Stimulated activated CD4-positive, alpha-beta T cell treated with anti-CD3 and anti-CD28 coated beads, TNF-alpha, amount 100 ng/mL, for 24 hours (primary cell): ENCODE measurements around the gene PTGS1.
"Not testable (repeated sequence)": the region's sequence is repeated elsewhere in the genome, so short reads cannot be mapped to it uniquely, and the experiment has no call there.

Experiments used
- DNase-seq, 3 experiments: peaks; one replicate each; pipeline ENCODE4 v3.0.0-alpha.2; 2020; ENCODE audit warnings: low read depth in 3 of 3

PTGS1 gene

DNA sequence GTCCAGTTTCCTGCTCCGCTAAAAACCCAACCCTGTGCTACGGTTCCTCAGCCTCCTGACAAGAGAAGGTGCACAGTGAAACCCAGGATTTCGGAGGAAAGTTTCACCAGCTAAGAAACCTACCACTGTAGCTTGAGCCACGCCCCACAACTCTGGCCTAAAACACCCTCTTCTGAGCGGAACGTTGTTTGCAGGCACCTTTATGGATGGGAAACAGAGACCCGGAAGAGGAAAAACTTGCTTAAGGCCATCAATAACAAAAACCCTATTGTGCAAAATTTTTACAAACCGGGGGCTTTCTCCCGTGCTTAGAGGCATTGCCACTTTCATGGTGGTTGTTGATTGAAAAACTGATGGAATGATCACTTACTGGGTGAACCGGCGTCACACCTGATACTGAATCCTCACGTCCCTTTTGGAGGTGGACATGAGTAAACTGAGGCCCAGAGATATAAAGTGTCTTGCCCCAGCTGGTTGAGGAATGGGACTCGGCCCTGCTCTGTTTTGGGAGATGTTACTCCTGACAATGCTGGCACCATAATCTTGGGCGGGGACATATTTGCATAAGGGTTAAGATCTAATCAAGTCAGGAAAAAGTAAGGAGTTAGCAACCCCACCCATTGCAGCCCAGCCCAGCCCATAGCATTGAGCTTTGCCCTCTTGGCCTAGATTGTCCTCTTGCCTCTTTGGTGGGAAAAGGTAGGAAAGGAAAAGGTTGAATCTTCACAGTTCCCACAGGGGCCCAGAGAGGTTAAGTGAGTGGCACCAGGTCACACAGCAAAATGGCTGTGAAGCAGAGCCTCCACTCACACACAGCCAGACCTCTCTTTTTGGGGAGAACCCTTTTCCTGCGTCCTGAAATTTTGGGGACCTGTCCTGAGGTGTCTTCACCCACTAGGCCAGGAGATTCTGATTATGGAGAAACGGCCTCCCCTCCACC, 23.2 kb upstream of the PTGS1 start:
- no peak for DNase-seq

DNA sequence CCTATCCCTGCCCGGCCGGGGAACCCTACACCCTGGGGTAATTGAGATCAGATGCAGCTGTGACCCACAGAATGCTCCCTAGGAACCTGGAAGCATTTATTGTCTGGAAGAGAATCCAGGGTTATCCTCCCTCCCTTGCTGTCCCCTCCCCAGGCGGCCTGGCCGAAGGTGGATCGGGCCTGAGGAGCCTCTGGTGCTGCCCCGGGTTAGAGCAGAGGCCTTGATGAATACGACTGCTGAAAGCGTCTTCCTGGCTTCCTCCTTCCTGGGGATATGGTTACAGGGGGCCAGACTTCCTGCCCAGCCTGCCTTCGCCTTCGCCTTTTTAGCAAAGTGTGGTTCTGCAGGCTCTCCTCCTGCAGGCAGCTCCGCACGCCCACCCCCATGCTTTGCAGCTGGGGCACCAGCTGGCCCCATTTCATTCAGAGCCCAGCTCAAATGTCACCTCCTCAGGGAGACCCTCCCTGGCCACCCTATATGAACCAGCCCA, 22.5 kb upstream of the PTGS1 start:
- DNase-seq: no peak

DNA sequence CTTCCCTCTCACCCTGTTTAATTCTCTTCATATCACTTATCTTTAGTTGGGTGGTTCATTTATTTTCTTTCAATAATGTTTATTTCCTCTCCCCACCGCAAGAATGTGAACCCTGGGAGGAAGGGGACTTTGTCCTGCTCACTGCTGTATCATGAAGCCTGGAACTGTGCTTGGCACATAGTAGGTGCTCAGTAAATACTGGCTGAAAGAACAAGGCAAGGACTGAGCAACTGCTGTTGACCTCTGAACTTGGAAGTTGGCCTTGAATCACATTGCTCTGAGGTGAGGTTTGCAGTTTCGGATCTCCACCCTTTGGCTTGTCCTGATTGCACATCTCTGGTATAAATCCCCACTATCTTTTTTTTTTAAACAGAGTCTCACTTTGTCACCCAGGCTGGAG, 22.0 kb upstream of the PTGS1 start:
- no peak for DNase-seq

DNA sequence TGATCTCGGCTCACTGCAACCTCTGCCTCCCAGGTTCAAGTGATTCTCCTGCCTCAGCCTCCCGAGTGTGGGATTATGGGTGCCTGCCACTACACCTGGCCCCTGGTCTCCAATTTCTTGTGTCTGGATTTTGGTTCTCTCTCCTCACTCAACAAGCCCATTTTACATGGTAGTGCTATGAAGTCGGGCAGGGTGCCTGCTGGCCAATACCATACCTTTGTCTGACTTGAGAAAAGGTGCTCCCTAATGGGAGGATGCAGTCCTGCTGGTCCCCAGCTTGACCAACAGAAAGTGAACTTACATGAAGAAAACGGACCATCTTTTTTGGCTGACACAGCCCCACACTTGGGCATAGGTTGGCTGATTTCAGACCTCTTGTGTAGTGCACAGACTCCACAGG, 21.6 kb upstream of the PTGS1 start:
- no peak for DNase-seq

DNA sequence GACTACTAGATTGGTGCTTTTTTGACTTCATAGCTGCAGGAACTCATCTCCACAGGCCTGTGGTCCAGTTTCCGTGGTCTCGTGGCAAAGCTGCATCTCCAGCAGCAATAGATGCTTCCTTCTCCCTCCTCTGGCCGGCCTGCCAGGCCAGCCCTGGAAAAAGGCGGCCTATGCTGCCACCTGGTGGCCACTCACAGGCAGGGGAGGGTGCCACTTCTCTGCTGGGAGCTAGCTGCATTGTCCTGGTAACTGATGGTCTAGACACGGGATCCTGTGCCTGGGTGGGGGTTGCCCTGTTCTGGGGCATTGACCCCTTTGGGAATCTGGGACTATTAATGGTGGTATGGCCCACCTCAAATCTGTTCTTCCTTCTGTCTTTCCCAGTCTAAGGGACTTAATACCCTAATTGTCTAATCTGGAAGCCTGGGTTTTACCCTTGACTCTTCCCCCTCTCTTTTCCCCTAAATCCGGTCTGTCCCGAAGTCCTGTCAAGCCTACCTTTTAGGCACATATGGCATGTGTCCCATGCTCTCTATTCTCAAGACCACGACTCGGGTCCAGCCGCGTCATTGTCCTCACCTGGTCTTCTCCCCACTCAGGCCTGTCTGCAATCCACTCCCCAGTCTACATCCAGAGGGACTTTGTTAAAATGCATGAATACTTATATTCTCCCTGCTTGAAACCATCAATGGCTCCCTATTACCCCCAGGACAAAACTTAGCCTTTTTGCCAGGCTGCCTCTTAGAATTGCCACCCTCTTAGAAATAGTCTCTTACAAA, 20.1 kb upstream of the PTGS1 start:
- peak; percentile 58 to 73 (median 67) for DNase-seq

DNA sequence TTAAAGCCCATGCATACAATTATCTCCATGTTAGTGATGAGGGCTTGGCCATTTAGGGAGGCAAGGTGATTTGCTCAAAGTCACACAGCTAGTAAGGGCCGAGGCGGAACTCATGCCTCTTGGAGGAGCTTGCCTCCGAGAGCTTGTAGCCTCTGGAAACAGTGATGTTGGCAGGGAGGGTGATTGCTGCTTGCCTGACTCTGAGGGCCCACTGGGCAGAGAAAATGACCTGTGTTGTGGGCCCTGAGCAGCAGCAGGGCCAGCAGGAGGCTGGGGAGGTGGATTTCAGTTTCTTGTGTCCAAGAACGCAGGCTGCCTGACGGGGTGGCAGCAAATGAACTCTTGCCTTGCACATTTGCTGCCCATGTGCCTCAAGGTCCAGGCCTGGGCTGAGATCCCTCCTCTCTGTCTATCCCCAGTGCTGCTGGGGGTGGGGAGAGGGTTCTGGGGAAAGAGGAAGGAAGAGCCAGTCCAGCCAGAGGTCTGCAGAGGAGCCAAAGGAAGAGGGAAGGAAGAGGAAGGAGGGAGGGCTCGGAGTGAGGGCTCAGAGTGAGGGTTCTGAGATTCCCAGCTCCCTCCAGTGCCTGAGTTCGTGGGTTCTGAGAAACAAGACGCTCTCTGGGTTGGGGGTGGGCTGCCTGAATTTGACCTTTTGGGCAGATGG, 16.2 kb upstream of the PTGS1 start:
- no peak for DNase-seq

DNA sequence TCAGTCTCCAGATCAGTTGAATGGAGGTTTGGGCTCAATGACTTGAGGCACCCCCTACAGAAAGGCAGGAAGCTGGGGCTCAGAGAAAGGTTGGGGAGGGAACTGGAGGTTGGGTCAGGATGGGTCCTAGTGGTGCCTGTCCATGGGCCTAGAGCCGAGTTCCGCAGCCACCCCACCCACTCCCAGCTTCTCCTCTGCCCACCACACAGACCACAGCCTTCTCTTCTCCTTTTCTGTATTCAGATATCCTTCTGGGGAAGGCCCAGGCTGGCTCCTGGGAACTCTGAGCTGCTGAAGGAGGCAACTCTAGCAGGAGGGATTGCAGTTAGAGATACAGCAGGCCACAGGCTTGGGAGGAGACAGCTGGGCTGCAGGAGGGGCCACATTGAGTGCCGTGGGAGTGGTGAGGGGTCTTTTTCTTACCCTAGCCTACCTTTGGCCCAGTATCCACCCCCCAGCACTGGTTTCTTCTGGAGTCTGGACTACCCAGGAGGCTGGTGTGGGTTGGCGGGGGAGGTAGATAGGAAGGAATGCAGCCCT, 15.4 kb upstream of the PTGS1 start:
- DNase-seq: no peak

DNA sequence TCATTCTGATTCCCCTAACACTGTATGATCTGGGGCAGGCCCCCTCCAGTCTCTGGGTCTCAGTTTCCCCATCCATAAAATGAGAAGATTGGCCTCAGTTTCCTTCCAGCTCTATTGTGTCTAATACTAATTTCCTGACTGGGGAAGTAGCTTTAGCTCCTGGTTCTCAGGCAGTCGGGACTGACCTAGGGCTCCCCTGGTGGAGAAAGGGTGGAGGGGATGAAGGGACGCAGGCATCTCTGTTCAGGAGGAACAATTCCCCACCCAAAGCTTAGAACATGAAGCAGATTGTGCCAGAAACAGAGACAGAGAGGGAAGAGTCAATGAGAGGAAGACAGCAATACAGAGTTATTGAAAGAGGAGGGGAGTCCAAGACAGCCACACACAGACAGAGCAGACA, 14.2 kb upstream of the PTGS1 start:
- no peak for DNase-seq

DNA sequence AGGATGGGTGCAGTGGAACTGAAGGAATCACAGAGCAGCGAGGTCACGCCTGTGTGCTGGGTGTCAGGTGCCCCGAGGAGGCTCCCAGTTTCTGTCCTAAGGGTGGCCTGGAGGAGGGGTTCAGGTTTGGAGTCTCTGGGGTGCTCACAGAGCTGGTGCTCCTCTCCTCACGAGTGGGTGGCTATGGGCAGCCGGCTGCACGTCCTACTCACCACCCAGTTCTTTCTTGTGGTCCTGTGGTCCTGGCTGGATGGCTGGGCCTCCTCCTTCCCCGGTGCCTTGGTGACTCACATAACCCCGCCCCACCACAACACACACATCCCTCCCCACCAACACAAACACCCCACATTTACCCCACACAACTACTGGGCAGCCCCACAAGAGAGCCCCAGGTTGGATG, 9.9 kb upstream of the PTGS1 start:
- no peak for DNase-seq

DNA sequence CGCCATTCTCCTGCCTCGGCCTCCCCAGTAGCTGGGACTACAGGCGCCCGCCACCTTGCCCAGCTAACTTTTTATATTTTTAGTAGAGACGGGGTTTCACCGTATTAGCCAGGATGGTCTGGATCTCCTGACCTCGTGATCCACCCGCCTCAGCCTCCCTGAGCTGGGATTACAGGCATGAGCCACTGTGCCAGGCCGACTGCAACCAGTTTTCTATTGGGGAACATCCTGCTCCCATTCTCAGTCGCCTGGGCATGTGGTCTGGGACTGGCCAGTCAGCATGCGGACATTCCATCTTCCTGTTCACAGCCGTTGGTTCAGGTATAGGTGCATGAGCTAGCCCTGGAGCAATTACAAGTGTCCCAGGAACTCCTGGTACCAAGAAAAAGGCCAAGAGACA, 7.7 kb upstream of the PTGS1 start:
- not testable (repeated sequence) for DNase-seq

DNA sequence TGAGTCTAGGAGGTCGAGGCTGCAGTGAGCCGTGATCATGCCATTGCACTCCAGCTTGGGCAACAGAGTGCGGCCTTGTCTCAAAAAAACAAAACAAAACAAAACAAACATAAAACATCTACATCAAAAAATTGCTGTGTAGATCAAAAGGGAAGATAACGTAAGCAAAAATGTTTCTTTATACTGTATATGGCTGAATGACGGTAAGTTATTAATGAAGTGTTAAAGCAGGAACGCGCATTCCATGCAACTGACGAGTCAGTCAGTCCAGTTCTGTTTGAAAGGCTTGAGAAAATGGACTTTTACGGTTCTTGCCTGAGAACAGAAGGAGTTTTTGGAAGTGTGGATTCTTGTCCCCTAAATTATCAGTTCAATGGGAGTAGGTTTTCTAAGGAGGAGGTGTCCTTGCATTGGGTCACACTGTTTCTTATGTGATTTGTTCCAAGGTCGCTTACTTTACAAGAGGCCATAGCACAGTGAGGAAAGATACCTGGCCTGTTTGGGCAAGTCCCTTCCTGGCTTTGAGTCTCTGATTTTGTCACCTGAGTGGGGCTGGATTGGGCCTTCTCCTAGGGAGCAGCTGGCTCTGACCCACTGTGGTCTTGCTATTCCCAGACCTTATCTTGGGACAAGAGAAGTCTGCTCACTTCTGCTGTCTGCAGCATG, 6.6 kb upstream of the PTGS1 start:
- no peak for DNase-seq

DNA sequence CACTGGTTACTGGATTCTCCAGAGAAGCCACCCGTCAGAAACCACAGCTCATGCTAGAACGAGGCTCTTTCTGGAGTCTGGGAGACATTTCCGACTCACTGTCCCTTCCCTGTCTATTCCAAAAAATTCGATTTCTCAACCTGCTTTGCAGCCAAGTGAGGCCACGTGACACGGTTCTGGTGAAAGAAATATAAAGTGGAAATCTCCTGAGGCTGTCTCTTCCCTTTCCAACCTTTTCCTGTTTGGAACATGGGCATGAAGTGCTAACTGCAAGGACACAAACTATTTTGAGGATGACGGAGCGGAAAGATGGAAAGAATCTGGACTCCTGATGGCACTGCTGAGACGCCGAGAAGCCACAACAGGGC, 6.1 kb upstream of the PTGS1 start:
- no peak for DNase-seq

DNA sequence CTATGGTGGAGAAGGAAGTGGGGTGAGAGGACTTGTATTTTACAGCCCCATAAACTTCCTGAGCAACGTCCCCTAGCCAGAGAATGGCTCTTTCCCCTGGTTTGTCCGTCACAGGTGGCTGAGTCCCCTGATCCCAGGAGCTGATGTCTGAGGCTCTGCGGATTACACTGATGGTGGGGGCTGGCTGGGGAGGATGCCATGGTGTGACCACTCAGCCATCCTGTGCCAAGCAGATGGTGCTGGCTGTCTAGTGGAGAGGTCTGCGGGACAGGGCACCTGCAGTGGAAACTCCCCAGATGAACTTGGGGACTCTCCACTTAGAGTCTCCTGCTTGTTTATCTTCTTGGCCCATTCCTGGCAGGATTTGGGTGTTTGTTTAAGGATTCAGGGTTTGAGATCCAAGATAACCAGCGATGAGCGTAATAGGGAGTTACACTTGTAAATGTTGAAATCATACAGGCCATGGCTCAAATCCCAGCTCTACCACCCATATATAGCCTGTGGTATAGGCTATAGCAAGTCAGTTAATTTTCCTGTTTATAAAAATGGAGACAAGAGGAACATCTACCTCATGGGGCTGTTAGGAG, 4.7 kb upstream of the PTGS1 start:
- DNase-seq: no peak

DNA sequence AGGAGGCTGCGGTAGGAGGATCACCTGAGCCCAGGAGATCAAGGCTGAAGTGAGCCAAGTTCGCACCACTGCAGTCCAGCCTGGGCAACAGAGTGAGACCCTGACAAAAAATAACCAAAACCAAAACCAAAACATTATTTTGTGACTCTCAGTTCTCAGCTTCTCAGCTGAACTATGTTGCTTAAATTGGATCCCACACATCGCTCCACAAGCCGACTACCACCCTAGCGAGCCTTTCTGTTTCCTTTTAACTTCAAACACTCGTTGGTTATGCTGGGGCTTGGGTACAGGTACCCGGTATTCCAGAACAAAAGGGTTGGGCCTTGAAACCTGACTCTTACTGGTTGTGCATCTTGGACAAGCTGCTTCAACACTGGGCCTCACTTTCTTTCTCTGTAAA, 3.8 kb upstream of the PTGS1 start:
- no peak for DNase-seq

DNA sequence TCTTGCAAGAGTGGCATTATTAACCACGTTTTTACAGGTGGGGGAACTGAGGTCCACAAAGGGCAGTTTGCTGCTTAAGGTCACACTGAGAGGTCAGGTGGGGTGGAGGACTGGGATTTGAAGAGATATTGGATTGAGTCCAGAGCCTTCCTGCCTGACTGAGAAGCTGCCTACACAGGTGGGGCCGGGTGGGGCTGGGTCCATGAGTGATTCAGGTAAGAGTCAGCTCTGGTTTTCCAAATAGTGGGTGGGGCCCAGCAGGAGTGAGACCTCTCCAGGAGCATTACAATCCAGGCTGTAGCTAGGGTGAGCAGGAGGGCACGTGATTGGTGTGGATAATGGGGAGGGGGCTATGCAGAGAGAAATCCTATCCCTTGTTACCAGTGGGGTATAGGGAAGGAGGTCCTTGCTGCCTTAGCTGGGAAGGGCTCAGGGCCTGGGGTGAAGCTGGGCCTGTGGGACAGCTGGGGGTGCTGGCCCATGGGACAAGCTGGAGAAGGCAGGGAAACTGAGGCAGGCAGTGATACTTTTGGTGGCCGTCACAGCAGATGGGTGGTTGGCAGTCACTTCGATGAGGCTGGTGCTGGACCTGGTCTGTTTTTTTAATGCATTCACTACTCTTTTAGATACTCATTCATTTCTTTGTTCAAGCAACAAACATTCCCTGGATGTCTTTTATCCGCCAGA, 2.9 kb upstream of the PTGS1 start:
- no peak for DNase-seq

DNA sequence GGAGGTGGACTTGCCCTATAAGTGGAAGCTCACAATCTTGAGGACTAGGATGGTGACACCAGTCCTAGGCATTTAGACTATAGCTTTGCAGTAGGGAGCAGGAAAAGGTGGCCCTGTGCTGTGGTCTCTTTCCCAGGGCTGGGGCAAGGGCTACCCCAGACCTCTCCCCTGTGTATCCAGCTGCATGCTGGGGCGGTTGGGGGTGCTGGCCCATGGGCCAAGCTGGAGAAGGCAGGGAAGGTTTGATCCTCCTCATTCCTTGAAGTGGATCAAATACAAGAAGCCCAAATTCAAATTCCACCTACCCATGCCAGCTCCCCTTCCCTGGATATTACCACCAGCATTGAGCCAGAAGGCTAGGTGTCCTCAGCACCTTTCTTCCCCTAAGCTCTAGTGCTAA, 2.2 kb upstream of the PTGS1 start:
- DNase-seq: no peak

DNA sequence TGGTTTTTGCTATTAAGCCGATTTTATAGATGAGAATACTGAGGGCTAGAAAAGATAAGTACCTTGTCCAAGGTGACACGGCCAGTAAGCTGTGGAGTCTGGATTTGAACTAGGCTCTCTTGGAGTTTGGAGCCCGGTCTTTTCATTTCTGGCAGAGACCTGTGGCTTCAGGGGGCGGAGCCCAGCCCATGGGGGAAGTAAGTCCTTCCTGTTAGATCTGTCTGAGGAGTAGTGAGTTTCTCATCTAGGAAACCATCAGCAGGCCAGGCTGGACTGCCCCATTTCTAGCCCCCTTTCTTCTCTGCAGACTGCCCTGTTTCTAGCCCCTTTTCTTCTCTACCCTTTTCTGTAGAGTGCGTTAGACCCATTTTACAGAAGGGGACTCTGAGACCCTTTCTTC, 521 bp upstream of the PTGS1 start:
- DNase-seq: no peak

DNA sequence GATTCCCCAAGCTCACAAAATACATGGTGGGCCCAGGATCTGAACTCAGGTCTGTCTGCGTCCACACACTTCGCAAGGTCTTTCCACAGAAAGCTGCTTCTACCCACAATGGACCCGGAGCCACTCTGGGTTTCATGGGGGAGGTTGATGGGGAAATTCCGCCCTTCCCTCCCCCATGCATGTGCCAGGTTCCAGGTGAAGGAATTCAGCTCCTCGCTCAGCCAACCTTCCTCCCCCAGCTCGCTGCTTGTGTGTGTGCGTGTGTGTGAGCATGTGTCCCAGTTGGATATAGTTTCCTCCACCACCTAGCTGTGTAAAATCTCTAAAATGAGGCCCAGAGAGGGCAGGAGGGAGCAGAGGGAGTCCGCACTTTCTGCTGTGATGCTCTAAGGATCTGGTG, 1.0 kb downstream of the PTGS1 start:
- DNase-seq: no peak

DNA sequence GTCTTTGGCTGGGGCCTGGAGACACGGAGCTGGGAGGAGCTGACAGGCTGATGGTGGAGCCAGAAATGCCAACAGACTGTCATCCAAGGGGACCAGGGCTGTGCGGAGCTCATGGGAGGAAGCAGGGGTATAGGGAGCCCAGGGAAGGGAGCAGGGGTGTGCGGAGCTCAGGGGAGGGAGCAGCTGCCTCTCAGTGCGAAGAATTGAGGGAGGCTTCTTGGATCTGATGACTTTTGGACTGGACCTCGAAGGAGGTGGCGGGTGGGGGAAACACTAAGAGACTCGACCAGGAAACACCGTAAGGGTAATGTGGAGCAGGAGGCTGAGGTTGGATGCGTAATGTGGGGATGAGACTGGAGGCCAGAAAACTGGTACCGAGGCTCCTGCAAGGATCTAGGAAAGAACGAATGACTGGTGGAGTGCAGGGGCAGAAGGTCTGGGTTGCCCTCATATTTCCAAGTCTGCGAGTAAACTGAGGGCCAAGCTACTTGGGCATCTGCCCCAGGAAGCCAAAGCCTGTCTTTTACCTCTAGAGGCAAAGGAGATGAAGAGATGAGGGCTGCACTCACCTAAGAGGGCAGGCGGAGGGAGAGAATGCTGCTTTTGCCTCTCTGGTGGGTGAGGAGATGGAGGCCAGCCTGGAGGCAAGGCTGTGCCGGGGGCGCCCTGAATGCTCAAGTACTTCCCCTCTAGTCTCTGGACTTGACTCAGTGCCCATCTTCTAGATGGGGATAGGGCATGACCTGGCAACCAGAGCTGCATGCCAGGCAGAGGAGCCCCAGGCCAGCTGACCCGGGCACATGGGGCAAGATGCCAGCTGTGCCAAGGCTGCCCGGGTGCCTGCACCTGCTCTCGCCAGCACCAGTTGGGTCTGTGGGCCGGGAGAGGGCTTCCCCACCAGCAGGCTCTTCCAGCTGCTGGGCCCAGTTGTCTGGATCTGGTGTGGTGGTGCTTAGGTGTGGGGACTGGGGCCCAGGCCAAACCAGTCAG, 2.3 kb downstream of the PTGS1 start:
- DNase-seq: no peak
